ENCODE data around the gene HNRNPUL1. TPM values are rescaled to one million over a fixed set of nuclear protein-coding genes. Genes with fewer than 3 reads are reported as not detected.

HNRNPUL1 gene
- total and polyA plus RNA-seq, 9 of the 15 experiments (the other 6 are each of a cell fraction or from before 2014, with no cell fraction given): 7.3 to 211 (median 85.0) TPM

DNA sequence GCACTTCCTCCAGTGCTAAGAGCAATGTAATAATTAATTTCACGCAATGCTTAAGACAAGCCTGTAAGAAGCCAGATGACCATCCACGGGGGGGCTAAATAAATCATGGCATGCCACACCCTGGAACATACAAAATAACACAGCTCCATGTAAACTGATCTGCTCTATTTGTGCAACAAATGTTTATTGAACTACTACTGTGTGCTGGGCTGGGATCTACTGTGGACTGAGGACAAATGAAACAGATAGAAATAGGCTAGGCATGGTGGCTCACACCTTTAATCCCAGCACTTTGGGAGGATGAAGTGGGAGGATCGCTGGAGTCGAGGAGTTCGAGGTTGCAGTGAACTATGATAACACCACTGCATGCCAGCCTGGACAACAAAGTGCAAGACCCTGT is 68.3 kb downstream of the HNRNPUL1 start:
- 83% methylated on average over 5 of the region's 5 CpGs for WGBS (ENCODE audit: insufficient coverage, low coverage, missing lambda C conversion rate)
- Histone ChIP-seq H3K79me2 (ENCODE audit: control insufficient read depth, insufficient read depth, low read length) (peaks cover 10% of the 10 kb centered on the region; the same call in 2 of the 3 replicates), H3K27ac (ENCODE audit: extremely low read depth, low read depth, low read length) (no peak overlapping the region), H2AFZ (ENCODE audit: low read depth, low read length) (no peak overlapping the region), H3K9me3 (replicated peaks; ENCODE audit: control insufficient read depth, insufficient read depth, low read depth, low read length) (no peaks in the 10 kb centered on the region), H4K20me1 (replicated peaks; ENCODE audit: control insufficient read depth, insufficient read depth, low read length) (peaks cover 3% of the 10 kb centered on the region; the same call in 1 of the 2 replicates), H3K4me2 (ENCODE audit: insufficient read depth, low read length) (no peak overlapping the region), H3K4me3 (no peak overlapping the region), H3K27me3 (ENCODE audit: control insufficient read depth in 2 of 2, insufficient read depth in 2 of 2, low read length in 2 of 2) (no peaks in the 10 kb centered on the region), H3K4me1 (replicated peaks in 1 of 2; ENCODE audit: control insufficient read depth in 2 of 2, insufficient read depth in 2 of 2, low read length in 2 of 2) (peaks cover 10 to 19% of the 10 kb centered on the region in 2 experiments; a peak in 4 of 5 replicates), H3K36me3 (ENCODE audit: control insufficient read depth, insufficient read depth, low read length) (peaks cover 82% of the 10 kb centered on the region; the same call in 2 of the 3 replicates), H3K9me1 (ENCODE audit: control insufficient read depth, insufficient read depth, low read length) (no peaks in the 10 kb centered on the region), H3K9ac (ENCODE audit: insufficient read depth in 1 of 2, low read depth in 2 of 2, low read length in 2 of 2) (no peak overlapping the region)
- intact Hi-C loops (cut with micrococcal nuclease) (no loop called here), in situ Hi-C loops (cut with MboI) (no loop called here)
- BruUV-seq (replicated peaks): no TSS peak
- no peak for ATAC-seq
- no peak for FAIRE-seq
- POLR2A ChIA-PET: no interaction called here
- DNase-seq (ENCODE audit: extremely low read depth in 1 of 4, low spot score in 3 of 4): no peak
- CTCF ChIA-PET (ENCODE audit: low intra/inter-chr PET ratio): no interaction called here
- no peak for TF ChIP-seq ETV5 (CRISPR knock-in tag; IDR thresholded peaks at IDR 0.05; ENCODE audit: low read depth)
- no peak for TF ChIP-seq COPS2 (conservative IDR thresholded peaks at IDR 0.05)
- TF ChIP-seq, protein P1, sequence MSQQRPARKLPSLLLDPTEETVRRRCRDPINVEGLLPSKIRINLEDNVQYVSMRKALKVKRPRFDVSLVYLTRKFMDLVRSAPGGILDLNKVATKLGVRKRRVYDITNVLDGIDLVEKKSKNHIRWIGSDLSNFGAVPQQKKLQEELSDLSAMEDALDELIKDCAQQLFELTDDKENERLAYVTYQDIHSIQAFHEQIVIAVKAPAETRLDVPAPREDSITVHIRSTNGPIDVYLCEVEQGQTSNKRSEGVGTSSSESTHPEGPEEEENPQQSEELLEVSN (IDR thresholded peaks at IDR 0.05; ENCODE audit: borderline replicate concordance in 1 of 2, extremely low read depth in 1 of 2, insufficient read depth in 1 of 2, insufficient read length in 1 of 2, low read depth in 1 of 2, low read length in 1 of 2, poor library complexity in 1 of 2, severe bottlenecking in 1 of 2): no peak
- TF ChIP-seq ZBTB17 (CRISPR knock-in tag; IDR thresholded peaks at IDR 0.05): no peak
- no peak for TF ChIP-seq FOXK1 (CRISPR knock-in tag; IDR thresholded peaks at IDR 0.05; ENCODE audit: borderline replicate concordance)
- TF ChIP-seq NFATC3 (IDR thresholded peaks at IDR 0.05): no peak
- TF ChIP-seq TFAP4 (CRISPR knock-in tag; IDR thresholded peaks at IDR 0.05; ENCODE audit: borderline replicate concordance): no peak
- TF ChIP-seq TGIF2 (CRISPR knock-in tag; IDR thresholded peaks at IDR 0.05): no peak
- no peak for TF ChIP-seq PHB (CRISPR knock-in tag; IDR thresholded peaks at IDR 0.05)
- no peak for TF ChIP-seq SPI1 (IDR thresholded peaks at IDR 0.05; ENCODE audit: borderline replicate concordance, low read depth, low read length)
- TF ChIP-seq, protein P2, sequence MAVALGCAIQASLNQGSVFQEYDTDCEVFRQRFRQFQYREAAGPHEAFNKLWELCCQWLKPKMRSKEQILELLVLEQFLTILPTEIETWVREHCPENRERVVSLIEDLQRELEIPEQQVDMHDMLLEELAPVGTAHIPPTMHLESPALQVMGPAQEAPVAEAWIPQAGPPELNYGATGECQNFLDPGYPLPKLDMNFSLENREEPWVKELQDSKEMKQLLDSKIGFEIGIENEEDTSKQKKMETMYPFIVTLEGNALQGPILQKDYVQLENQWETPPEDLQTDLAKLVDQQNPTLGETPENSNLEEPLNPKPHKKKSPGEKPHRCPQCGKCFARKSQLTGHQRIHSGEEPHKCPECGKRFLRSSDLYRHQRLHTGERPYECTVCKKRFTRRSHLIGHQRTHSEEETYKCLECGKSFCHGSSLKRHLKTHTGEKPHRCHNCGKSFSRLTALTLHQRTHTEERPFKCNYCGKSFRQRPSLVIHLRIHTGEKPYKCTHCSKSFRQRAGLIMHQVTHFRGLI (CRISPR knock-in tag; IDR thresholded peaks at IDR 0.05): no peak
- no peak for TF ChIP-seq HDGF (IDR thresholded peaks at IDR 0.05)
- no peak for TF ChIP-seq ZFP36 (IDR thresholded peaks at IDR 0.05; ENCODE audit: low read depth, low read length, partially characterized antibody)
- no peak for TF ChIP-seq ZEB2 (IDR thresholded peaks at IDR 0.05)
- no peak for TF ChIP-seq CTCFL (IDR thresholded peaks at IDR 0.05; ENCODE audit: borderline replicate concordance, insufficient read depth, low read depth, low read length, poor library complexity, severe bottlenecking)
- TF ChIP-seq CCAR2 (IDR thresholded peaks at IDR 0.05; ENCODE audit: low read depth, low read length): no peak
- TF ChIP-seq, protein P3, sequence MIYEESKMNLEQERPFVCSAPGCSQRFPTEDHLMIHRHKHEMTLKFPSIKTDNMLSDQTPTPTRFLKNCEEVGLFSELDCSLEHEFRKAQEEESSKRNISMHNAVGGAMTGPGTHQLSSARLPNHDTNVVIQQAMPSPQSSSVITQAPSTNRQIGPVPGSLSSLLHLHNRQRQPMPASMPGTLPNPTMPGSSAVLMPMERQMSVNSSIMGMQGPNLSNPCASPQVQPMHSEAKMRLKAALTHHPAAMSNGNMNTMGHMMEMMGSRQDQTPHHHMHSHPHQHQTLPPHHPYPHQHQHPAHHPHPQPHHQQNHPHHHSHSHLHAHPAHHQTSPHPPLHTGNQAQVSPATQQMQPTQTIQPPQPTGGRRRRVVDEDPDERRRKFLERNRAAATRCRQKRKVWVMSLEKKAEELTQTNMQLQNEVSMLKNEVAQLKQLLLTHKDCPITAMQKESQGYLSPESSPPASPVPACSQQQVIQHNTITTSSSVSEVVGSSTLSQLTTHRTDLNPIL (CRISPR knock-in tag; IDR thresholded peaks at IDR 0.05): no peak

Data from K562 (cell line).